Activated CD8-positive, alpha-beta memory T cell treated with anti-CD3 and anti-CD28 coated beads, Interleukin-2, amount 50 U/mL, for 4 hours (primary cell): ENCODE data around the gene C2.
A peak's percentile ranks its signal among the peaks of the same experiment; 100 is the strongest.
"Not testable (repeated sequence)": the region's sequence is repeated elsewhere in the genome, so short reads cannot be mapped to it uniquely, and the experiment has no call there.

Experiments
- DNase-seq: peaks from one replicate; pipeline ENCODE4 v3.0.0-alpha.2; 2020

Gene C2

DNA sequence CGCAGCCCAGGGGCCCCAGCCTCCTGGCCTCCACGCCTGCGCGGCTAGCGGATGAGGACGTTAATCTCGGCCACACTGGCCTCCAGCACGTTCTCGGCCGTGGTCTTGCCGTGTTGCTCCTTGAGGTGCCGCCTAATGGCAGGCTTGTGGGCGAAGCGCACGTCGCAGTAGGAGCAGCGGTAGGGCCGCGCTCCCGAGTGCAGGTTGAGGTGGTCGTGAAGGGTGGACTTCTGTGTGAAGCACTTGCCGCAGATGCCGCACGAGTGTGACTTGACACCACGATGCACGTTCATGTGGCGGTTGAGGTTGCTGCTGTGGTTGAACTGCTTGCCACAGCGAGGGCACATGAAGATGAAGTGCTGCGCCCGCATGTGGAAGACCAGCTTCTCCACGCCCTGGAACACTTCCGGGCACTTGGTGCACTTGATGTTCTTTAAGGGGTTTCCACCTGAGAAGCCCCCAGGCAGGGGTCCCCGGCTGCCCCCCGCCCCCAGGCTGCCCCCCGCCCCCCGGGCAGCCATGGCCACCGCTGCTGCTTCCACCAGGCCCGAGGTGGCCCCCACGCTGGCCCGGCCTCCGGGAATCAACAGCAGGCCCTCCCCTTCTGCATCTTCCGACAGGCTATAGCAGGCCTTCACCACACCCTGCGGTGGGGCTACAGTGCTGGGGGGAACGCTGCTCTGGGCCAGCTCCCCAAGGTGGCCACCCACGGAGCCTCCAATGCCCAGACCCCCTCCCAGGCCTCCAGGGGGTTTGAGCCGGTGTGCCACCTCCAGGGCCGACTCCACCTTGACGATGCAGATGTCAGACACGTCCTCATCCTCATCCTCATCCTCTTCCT, 27.4 kb upstream of the C2 start:
- DNase-seq = peak; percentile 21

DNA sequence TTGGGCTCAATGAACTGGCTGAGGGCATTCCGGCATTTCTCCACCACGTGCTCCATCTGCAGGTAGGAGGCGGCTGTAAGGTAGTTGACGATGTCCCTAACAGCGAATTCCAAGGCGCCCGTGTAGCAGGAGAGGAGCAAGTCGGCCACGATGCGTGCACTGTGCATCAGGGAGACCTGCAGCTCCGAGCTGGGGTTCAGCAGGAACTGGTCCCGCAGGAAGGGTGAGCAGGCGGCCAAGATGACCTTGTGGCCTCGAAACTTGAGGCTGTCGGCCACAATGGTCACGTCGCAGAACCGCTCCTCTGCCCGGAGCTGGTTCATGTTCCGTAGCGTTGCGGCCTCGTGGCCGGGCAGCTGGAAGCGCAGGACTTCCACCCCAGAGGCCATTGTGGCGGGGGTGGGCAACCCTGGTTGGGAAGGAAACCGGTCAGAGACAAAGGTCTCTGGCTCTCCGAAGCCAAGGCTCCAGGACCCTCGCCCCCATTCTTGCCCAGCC, 26.6 kb upstream of the C2 start:
- DNase-seq = peak; percentile 22

DNA sequence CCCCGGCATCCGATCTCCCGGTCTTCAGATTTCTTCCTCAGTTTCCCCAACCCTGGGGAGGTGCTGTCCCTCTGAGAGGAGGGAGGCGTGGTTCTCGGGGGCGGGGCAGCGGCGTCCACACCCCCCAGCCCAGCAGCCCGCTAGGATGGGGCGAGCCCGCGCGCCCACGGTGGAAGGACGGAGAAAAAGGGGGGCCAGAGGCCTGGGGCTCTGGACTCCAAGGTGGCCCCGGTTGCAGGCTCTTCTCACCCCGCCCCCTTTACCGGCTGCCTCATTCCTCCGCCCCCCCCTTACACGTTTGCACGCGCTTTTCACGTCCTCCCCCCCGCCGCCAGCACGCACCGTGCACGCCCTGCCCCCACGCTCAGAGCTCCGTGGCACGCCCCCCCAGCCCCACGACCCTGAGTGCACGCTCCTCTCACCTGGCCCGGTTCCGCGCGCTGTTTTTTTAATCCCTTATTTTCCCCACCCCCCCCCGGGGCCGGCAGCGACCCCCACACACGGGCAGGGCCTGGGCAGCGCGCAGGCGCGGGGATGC, 26.0 kb upstream of the C2 start:
- DNase-seq = peak; percentile 76

DNA sequence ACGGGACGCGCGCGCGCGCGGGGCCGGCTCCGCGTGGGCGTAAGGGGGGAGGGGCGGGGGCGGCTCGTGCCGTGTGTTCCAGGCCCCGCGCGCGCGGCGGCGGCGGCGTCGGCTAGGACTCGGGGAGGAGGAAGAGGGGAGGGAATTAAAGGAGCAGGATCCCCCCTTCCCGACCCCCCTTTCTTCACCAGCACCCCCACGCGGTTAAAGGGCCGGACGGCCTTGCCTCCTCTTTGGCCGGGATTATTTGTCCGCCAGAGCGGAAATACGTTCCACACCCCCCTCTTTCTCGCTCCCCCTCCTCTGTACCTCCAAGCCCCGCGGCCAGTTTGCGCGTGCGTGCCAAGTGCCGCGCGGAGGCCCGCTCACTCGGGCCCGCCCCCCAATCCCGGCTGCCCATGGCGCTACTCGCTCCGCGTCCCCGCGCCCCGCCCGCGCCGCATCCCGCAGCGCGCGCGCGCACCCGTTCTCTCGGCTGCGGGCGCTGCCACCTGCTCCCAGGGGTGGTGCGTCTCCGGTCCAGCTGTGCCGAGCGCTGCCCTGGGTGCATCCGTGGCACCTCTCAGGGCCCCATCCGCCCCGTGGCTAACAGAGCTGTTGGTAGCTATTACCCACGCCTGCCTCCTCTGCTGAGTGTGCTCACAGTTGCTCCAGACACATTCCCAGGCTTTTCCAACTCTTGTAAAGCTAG, 25.4 kb upstream of the C2 start, which contains the start of gene ZBTB12:
TSS of gene ZBTB12 (minus strand) at position 134 of the 691 bp plus-strand sequence. CDS start 781 bp downstream, outside the sequence.
- peak; percentile 86 for DNase-seq

DNA sequence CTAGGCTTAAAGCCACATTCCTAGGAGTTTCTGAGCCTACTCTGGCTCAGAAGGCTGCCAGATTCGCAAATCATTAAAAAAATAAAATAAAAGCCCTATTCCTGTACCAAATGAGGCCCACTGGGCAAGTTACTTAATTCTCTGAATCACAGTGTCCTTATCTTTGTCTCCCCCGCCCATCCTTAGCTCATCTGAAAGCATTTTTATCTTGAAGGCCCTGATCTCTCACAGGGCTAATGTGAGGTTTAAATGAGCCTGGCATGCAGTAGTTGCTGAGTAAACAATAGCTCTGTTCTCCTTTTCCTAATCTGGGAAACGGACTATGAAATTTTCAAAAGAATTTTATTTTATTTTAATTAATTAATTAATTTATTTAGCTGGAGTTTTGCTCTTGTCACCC, 23.6 kb upstream of the C2 start:
- DNase-seq = no peak

DNA sequence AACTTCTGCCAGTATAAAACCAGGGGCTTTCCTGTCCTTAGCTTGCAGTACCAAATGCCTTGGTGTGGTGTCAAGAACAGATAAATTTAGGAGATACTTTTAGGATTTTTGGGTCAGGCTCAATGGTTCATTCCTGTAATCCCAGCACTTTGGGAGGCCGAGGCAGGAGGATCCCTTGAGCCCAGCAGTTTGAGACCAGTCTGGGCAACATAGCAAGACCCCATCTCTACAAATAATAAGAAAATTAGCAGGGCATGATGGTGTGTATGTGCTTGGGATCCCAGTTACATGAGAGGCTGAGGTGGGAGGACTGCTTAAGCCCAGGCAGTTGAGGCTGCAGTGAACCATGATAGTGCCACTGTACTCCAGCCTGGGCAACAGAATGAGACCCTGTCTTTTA, 22.5 kb upstream of the C2 start:
- DNase-seq = no peak

DNA sequence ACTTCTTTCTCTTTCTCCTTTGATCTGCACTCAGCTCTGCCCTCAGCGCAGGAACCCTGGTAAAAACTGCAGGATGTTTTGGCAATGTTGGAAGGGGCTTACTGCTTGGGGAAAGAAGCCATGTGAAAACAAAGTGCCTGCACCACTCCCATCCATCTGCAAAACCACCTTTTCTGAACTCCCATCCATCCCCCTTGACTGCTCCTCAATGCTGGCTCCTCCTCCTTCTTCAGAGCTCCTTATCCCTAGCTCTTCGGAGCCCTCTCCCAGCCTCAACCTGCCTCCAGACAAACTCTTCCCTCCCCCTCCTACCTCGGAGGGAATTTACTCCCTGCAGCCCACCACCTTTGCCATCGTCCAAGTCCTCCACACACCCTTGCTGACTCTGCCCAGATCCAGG, 21.4 kb upstream of the C2 start:
- DNase-seq = no peak

DNA sequence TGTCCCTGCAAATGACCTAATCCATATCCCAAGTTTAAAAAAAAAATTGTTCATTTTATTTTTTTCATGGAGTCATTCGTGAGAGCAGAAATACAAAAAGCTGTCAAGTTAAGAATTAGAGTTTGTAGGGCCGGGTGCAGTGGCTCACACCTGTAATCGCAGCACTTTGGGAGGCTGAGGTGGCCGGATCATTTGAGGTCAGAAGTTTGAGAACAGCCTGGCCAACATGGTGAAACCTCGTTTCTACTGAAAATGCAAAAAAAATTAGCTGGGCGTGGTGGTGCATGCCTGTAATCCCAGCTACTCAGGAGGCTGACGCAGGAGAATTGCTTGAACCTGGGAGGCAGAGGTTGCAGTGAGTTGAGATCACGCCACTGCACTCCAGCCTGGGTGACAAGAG, 20.8 kb upstream of the C2 start:
- DNase-seq = not testable (repeated sequence)

DNA sequence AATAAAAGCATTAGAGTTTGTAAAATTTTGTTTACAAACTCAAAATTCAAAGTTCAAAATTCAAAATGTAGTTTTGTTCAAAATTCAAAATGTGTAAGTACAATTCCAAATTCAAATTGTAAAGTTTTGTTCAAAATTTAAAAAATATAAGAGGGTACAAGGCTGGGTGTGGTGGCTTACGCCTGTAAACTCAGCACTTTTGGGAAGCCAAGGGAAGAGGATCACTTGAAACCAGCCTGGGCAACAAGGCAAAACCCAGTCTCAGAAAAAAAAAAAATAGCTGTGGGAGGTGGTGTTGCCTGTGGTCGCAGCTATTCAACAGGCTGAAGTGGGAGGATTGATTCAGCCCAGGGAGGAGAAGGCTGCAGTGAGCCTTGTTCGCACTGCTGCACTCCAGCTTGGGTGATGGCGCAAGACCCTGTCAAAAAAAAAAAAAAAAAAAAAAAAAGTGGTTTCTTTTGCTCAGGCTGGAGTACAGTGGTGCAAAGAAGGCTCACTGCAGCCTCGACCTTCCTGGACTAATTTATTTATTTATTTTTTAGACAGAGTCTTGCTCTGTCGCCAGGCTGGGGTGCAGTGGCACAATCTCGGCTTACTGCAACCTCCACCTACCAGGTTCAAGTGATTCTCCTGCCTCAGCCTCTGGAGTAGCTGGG, 20.2 kb upstream of the C2 start:
- DNase-seq = no peak

DNA sequence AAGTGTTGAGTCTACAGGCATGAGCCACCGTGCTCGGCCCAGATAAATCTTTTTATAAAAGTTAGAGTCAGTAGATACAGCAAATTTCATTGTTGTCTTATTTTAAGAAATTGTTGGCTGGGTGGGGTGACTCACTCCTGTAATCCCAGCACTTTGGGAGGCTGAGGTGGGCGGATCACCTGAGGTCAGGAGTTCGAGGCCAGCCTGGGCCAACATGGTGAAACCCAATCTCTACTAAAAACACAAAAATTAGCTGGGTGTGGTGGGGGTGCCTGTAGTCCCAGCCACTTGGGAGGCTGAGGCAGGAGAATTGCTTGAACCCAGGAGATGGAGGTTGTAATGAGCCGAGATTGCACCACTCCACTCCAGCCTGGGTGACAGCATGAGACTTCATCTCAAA, 19.3 kb upstream of the C2 start:
- not testable (repeated sequence) for DNase-seq

DNA sequence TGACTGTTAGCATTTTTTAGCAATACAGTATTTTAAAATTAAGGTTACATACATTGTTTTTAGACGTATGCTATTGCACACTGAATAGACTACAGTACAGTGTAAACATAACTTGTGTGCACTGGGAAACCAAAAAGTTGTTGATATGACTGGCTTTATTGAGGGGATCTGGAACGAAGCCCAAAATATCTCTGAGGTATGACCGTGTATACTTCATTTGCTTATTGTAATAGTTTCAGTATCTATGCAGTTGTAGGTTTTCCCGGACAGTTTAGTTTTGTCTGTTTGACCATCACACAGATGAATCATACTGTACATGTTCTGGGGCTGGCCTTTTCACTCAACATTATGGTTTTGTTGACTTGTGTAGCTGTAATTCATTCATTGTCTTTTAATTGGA, 18.7 kb upstream of the C2 start:
- DNase-seq = no peak

DNA sequence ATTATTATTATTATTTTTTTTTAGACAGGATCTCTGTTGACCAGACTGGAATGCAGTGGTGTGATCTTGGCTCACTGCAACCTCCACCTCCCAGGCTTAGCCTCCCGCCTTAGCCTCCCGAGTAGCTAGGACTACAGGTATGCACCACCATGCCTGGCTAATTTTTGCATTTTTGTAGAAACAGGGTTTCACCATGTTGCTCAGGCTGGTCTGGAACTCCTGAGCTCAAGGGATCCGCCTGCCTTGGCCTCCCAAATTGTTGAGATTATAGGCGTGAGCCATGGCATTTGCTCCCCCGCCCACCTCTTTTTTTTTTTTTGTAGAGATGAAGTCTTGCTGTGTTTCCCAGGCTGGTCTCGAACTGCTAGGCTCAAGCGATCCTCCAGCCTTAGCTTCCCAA, 18.2 kb upstream of the C2 start:
- not testable (repeated sequence) for DNase-seq

DNA sequence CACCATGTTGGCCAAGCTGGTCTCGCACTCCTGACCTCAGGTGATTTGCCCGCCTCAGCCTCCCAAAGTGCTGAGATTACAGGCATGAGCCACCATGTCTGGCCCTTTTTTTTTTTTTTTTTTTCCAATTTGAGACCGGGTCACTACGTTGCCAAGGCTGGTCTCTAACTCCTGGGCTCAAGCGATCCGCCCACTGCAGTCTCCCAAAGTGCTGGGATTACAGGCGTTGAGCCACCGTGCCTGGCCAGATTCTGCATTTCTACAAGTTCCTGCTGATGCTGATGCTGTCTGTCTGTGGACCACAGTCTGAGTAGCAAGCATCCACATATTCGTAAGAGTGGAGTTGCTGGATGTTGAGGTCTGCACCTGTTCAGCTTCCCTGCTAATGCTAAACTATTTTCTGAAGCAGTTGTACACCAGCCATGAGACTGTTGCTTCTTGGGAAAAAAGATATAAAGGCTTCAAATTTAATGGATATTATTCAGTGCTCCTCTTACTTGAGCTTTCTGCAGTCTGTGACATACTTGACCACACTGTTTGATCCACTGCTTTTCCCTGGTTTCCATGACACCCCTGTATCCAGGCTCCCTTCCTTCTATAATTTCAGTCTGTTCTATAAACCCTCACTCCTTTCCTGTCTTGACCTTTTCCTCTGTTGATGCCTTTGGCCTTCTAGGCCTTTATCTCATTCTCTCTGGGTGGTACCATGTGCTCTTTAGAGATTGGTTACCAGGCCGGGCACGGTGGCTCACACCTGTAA, 15.5 kb upstream of the C2 start:
- DNase-seq = no peak

DNA sequence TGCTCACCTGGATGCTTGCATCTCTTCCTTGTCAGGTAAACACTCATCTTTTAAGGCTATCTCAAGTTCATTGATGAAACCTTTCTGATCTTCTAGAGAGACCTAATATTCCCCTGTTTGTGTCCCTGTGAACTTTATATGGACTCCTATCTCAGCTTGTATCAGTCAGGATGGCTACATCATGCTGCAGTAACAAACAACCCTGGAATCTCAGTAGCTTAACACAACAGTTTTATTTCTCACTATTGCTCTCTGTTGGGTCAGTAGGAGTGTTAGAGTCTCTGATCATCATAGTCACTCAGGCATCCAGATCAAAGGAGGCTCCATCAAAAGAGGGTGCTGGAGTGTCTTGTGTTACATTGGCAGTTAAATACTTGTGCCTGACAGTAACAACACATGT, 12.2 kb upstream of the C2 start:
- no peak for DNase-seq

DNA sequence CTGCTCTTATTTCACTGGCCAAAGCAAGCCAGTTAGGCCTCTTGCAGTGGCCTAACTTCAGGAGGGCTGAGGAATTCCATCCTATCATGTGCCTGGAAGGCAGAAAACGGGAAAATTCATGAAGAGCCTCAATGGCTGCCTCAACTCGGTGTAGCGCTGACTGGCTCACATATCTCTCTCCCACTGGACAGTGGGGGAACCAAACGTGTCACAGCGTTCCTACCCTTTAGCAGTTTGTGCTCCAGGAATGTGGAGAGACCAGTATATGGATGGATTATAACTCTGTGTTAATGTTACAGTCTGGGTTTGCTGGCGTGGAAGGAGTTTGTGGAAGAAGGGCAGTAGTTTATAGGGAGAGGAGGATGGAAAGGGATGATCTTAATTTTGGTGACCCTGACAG, 11.8 kb upstream of the C2 start:
- no peak for DNase-seq

DNA sequence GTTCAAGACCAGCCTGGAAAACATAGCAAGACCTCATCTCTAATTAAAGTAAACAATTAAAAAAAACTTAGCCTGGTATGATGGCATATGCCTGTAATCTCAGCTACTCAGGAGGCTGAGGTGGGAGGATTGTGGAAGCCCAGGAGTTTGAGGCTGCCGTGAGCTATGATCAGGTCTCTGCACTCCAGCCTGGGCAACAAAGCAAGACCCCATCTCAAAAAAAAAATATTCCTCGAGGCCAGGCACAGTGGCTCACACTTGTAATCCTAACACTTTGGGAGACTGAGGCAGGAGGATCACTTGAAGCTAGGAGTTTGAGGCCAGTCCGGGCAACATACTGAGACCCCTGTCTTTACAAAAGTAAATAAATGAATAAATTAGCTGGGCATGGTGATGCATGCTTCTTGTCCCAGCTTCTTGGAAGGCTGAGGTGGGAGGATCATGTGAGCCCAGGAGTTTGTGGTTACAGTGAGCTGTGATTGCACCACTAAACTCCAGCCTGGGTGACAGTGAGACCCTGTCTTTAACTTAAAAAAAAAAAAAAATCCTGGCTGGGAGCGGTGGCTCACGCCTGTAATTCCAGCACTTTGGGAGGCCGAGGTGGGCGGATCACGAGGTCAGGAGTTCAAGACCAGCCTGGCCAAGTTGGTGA, 9.3 kb upstream of the C2 start:
- no peak for DNase-seq

DNA sequence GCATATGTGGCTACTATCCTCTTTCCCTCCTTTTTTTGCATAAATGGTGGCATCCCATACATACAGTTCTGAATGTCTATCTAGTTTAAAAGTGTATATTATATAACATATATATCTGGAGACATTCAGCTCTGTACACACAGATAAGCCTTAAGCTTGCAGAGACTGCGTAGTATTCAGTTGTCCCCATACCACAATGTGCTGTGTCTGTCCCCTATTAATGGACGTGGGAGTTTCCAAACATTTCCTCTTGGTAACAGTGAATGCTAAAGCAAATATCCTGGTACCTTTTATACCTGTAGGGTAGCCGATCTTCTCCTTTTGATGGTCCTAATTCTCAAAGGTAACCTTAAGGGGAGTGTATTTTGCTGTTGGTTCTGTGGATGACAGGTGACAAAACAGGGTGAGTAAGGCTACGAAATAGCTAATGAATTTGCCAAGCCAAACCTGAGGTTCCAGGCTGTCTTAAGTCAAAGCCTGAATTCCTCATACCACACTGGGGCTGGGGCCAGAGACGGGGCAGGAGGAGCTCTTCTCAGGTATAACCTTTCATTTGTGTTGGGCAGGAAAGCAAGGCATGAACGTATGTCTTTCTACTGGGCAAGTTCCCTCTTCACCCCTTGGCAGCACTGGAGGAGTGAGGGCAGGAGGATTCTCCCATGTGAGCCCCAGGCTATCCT, 7.8 kb upstream of the C2 start:
- no peak for DNase-seq

DNA sequence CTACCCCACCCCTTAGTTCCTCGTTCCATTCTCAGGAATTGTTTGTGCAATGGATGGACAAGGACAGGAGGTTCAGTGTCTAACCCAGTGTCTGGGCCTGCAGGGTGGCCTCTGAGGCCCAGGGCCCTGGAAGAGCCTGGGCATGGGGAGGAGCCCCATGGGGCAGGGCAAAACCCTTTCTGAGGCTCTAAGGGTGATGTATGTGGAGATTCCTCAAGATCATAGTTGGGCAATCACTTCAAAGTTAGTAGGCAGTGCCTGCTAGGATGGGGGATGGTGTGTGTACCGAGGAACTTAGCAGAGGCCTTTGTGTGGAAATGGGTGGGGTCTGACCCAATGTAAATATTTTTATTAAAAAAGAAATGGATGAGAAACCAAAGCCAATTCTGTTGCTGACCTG, 6.7 kb upstream of the C2 start:
- no peak for DNase-seq

DNA sequence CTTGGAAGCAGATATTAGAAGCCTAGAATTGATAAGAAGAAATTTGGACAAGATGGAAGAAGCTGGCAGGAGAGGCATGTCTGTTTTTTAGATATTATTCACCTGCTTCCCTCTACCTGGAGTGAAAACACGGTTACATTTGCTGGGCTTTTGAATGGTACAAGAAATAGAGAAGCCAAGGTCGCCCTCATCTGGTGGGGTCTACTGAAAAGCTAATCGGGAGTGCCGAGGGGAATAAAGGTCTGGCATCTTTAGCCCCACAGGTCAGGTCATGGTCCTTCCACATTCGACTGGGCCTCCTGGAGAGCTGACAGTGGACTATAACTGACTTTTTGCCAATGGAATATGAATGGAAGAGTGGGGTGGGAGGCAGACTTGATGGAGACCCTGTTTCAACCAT, 4.6 kb upstream of the C2 start:
- peak; percentile 28 for DNase-seq

DNA sequence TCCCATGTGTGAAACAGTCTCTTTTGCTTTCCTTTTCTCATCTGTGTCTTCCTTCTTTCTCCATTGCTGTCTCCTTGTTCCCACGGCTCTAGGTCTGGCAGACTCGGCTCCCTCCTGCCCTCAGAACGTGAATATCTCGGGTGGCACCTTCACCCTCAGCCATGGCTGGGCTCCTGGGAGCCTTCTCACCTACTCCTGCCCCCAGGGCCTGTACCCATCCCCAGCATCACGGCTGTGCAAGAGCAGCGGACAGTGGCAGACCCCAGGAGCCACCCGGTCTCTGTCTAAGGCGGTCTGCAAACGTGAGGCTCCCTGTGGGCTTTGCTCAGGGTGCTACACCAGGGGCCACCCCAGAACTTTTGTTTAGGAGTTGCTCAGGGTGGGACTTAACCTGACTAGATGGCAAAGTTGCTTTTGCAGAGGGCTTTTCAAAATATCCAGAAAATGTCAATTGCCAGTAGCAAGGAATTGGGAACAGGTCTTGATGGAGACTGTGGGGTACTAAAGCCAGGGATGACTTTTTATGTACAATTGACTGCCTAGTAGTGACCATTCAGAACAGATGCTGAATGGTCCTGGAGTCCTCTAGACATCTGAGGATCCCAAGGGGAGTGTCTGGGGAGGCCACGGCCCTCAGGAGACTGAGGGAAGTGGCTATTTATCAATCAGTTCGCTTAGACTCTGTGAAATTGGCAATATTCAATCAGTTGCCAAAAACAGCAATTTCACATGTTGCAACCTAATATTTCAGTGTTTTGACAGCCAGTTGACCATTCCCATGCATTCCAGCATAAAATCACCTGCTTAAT, 550 bp downstream of the C2 start:
- DNase-seq = no peak

DNA sequence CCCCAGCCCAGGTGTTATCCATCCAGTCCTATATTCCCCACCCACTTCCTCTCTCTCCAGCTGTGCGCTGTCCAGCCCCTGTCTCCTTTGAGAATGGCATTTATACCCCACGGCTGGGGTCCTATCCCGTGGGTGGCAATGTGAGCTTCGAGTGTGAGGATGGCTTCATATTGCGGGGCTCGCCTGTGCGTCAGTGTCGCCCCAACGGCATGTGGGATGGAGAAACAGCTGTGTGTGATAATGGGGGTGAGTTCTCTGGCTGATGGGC, 1.1 kb downstream of the C2 start:
- DNase-seq = no peak
